HFFc6 (cell line): ENCODE results near the gene CHCT1. TPM values are rescaled to one million over a fixed set of nuclear protein-coding genes. Genes with fewer than 3 reads are reported as not detected.

Source experiments
- DNase-seq: peaks from one replicate; pipeline ENCODE4 v3.0.0-alpha.2; 2018
- H3K27ac Mint-ChIP-seq: 2 replicates; pipeline ENCODE4 v1.8.0; 2020; ENCODE audit warnings: mild to moderate bottlenecking, mixed read lengths
- H3K27me3 Mint-ChIP-seq: 2 replicates; pipeline ENCODE4 v1.8.0; 2021; ENCODE audit warnings: mild to moderate bottlenecking, moderate library complexity, mixed read lengths; ENCODE audit not compliant: insufficient read depth
- H3K36me3 Mint-ChIP-seq: 2 replicates; pipeline ENCODE4 v1.8.0; 2021; ENCODE audit warnings: low read depth, mixed read lengths
- H3K4me1 Mint-ChIP-seq: 2 replicates; pipeline ENCODE4 v1.8.0; 2020; ENCODE audit warnings: low read depth, mixed read lengths
- H3K4me3 Mint-ChIP-seq: 2 replicates; pipeline ENCODE4 v1.8.0; 2020; ENCODE audit warnings: mild to moderate bottlenecking, moderate library complexity, mixed read lengths
- H3K9me3 Mint-ChIP-seq: 2 replicates; pipeline ENCODE4 v1.8.0; 2020; ENCODE audit warnings: mild to moderate bottlenecking, mixed read lengths
- total RNA-seq, 6 experiments: library from RNA; stranded (reverse); fragmentation: NEBNext Ultra II Directional; extraction: Animal tissue kit (Norgen Biotek cat#: 25700); gene quantifications; 2 replicates in 1 of 6; 3 replicates in 5 of 6; pipeline ENCODE4 v1.2.3, GENCODE V29; 2021
- TF ChIP-seq, protein P1 (sequence below): fragments of 200-600 bp; sonication (generic); IDR thresholded peaks from 2 replicates; pipeline ENCODE4 v1.5.0; 2021; ENCODE audit warnings: antibody characterized with exemption, mild to moderate bottlenecking

Gene CHCT1
- total RNA-seq, 6 experiments from 2014 or later, result not detected

DNA sequence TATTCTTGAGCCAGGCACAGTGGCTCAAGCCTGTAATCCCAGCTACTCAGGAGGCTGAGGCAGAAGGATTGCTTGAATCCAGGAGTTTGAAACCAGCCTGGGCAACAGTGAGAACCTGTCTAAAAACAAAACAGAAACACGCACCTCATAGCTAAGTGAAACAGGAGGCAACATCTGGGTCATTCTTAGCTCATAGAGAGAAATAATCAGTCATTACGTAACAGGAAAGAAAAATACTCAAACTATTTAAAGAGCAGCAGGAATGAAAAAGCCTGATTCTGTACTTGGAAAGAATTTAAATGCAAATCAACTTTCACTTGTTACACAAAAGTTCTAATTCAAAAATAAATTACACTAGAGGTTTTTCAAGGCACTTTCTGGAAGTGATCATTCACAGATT lies 17.2 kb downstream of the CHCT1 start:
- Mint-ChIP-seq H3K27me3 (no peaks in the 10 kb centered on the region), H3K4me1 (peaks cover 40% of the 10 kb centered on the region), H3K4me3 (no peak overlapping the region), H3K36me3 (0 out of 2 replicates have a peak, but pooled peaks cover 2% of the 10 kb centered on the region), H3K27ac (no peak overlapping the region), H3K9me3 (no peaks in the 10 kb centered on the region)
- TF ChIP-seq, protein P1, sequence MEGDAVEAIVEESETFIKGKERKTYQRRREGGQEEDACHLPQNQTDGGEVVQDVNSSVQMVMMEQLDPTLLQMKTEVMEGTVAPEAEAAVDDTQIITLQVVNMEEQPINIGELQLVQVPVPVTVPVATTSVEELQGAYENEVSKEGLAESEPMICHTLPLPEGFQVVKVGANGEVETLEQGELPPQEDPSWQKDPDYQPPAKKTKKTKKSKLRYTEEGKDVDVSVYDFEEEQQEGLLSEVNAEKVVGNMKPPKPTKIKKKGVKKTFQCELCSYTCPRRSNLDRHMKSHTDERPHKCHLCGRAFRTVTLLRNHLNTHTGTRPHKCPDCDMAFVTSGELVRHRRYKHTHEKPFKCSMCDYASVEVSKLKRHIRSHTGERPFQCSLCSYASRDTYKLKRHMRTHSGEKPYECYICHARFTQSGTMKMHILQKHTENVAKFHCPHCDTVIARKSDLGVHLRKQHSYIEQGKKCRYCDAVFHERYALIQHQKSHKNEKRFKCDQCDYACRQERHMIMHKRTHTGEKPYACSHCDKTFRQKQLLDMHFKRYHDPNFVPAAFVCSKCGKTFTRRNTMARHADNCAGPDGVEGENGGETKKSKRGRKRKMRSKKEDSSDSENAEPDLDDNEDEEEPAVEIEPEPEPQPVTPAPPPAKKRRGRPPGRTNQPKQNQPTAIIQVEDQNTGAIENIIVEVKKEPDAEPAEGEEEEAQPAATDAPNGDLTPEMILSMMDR, result no peak
- DNase-seq, result peak; percentile 4

DNA sequence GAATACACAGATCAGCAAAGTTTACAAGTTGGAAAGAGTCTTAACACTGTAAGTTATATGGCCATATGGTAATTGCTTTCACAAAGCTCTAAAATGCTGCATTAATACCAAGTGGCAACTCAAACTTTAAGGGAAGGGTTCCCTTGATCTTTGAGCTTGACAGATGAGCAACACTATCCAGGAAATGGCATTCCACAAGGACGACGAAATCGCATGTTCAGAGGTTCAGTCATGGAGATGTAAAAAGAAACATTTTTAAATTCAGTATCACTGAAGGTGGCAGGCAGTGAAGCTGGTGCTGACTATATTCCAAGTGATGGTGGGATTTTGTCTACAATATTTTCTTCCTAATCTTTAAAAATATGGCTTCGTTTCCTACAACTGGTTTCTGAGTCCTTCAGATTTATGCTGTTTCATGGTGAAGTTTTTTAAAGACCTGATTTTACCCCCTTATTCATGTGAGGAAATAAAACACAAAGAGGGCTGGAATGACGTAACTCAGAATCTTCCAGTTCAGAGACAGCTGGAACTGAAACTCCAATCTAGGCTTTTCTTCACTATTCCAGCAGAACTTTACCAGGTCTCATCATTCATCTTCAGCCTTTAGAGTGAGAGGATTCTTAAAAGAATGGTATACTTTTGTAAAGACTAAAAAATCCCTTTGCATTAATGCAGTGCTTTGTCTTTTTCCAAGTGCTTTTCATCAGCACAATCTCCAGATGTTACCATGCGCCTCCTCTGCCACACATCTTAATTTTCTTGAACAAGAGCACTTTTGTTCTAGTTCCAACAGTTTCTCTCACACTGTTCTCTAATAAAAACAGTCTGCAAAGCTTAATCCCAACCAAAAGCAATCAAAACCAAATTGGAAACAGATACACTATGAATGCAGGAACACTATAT lies 20.2 kb downstream of the CHCT1 start:
- no peak overlapping the region for H3K4me3 Mint-ChIP-seq

DNA sequence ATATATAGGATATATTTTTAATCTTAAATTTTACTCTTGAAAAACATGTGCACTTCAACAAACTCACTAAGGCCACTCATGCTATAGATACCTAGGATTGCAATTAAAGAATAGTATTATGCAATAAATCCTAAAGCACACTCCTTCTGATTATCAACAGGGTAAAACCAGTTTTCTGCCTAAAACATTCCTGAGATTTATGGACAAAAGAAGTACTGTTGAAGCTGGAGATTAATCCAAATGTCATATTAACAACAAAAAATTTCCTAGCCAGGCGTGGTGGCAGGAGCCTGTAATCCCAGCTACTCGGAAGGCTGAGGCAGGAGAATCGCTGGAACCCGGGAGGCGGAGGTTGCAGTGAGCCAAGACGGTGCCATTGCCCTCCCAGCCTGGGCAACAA lies 21.4 kb downstream of the CHCT1 start:
- Mint-ChIP-seq H3K36me3 (peaks cover 8% of the 10 kb centered on the region; the same call in 1 of the 2 replicates), H3K27me3 (no peaks in the 10 kb centered on the region), H3K4me1 (peaks cover 31% of the 10 kb centered on the region), H3K9me3 (no peaks in the 10 kb centered on the region), H3K4me3 (no peak overlapping the region), H3K27ac (no peak overlapping the region)
- TF ChIP-seq, protein P1, result no peak
- no peak for DNase-seq

More for the DNA sequence above, 20.2 kb downstream of the CHCT1 start:
- H3K27ac Mint-ChIP-seq, result peak overlapping the region; percentile 50
- H3K4me1 Mint-ChIP-seq, result peaks cover 36% of the 10 kb centered on the region
- TF ChIP-seq, protein P1, result no peak
- 0 out of 2 replicates have a peak, but pooled peaks cover 3% of the 10 kb centered on the region for H3K36me3 Mint-ChIP-seq
- no peaks in the 10 kb centered on the region for H3K9me3 Mint-ChIP-seq
- peak; percentile 37 for DNase-seq
- H3K27me3 Mint-ChIP-seq, result no peaks in the 10 kb centered on the region

DNA sequence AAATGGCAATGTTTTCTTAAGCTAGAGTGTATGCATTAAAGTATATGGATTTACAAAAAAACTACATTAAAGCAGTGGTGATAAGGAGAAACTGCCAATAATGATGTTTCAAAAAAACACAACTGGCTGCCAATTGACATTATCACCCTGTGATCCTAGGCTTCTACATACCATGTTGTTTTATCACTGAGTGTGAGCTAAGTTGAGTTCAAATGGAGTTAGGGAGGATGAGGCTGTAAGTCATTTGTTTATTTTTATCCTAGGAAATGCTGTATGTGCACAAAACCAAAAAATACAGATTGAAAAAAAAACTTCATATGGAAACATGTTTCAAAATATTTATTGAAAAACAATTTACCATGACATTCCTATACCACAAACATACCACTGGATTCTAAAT lies 22.9 kb downstream of the CHCT1 start:
- H3K36me3 Mint-ChIP-seq, result peaks cover 11% of the 10 kb centered on the region; the same call in 1 of the 2 replicates
- no peaks in the 10 kb centered on the region for H3K9me3 Mint-ChIP-seq
- H3K27ac Mint-ChIP-seq, result no peak overlapping the region
- TF ChIP-seq, protein P1, result no peak
- no peak for DNase-seq
- no peak overlapping the region for H3K4me3 Mint-ChIP-seq
- H3K4me1 Mint-ChIP-seq, result peaks cover 25% of the 10 kb centered on the region
- no peaks in the 10 kb centered on the region for H3K27me3 Mint-ChIP-seq

DNA sequence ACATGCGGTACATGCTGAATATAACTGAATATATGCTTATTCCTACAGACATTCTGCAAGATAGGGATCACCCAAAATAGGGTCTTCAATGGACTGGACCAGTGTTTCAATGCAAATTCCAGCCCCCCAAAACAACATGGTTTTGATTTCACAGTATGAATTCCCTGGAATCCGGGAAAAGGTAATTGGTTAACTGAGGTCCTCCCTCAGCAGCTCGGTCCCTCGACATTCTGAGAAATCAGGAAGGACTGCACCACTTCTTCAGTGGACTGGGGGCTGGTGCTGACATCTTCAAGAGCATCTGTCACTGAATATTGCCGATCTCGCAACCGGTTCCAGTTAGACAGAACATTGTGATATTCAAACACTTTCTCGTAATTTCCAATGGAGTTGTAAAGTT lies 25.1 kb downstream of the CHCT1 start:
- H3K27ac Mint-ChIP-seq, result no peak overlapping the region
- TF ChIP-seq, protein P1, result no peak
- peaks cover 11% of the 10 kb centered on the region; the same call in 1 of the 2 replicates for H3K36me3 Mint-ChIP-seq
- DNase-seq, result no peak
- no peak overlapping the region for H3K4me3 Mint-ChIP-seq
- no peaks in the 10 kb centered on the region for H3K27me3 Mint-ChIP-seq
- H3K9me3 Mint-ChIP-seq, result no peaks in the 10 kb centered on the region
- H3K4me1 Mint-ChIP-seq, result peaks cover 17% of the 10 kb centered on the region
